Measurements from ENCODE around the gene NRXN3. TPM values are rescaled to one million over a fixed set of nuclear protein-coding genes. Genes with fewer than 3 reads are reported as not detected.

NRXN3 gene
- total and polyA plus RNA-seq, 4 donors = 0.07 to 1.2 (median 0.23) TPM

DNA sequence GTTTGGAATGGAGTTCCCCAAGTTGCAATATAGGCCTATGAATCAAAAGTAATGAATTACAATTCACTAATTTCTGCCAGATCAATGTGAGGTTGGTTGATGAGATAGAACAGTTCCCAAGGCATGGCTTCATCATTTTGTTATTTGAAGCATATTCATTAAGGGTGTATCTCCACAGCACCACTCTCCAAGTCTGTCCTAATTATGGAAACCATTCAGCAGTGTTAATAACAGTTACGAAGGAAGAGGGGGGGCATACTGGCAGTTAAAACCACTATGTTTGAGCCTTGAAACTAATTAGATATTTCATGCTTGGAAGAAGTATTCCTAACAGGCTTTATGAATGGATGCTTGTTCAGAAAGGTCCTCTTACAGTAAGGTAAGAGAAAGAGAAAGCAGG lies 1520.8 kb downstream of the NRXN3 start:
- WGBS = 91% methylated on average over 1 of the region's 1 CpG
- Histone ChIP-seq H3K27me3 (ENCODE audit: control insufficient read depth in 4 of 4, insufficient read depth in 4 of 4, low read length in 3 of 4) (no peaks in the 10 kb centered on the region), H3K4me1 (ENCODE audit: control insufficient read depth in 4 of 4, insufficient read depth in 4 of 4, low read length in 3 of 4) (no peaks in the 10 kb centered on the region), H3K4me3 (ENCODE audit: low read depth in 1 of 3, low read length in 3 of 3) (no peak overlapping the region), H3K9me3 (ENCODE audit: control insufficient read depth in 4 of 4, low read length in 3 of 4) (no peaks in the 10 kb centered on the region), H3K36me3 (ENCODE audit: control insufficient read depth in 4 of 4, insufficient read depth in 3 of 4, low read depth in 1 of 4, low read length in 3 of 4) (no peaks in the 10 kb centered on the region), H3K9ac (ENCODE audit: low read depth in 1 of 2, low read length in 2 of 2) (no peak overlapping the region), H3K27ac (ENCODE audit: low read depth in 1 of 2, low read length in 2 of 2) (no peak overlapping the region)
- TF ChIP-seq GABPA (IDR thresholded peaks at IDR 0.05 in 1 of 2, conservative IDR thresholded peaks at IDR 0.05 in 1 of 2) (no peak), FOXA1 (IDR thresholded peaks at IDR 0.05) (no peak), EGR1 (IDR thresholded peaks at IDR 0.05; ENCODE audit: low read depth in 2 of 2) (no peak), YY1 (IDR thresholded peaks at IDR 0.05) (no peak), RAD21 (IDR thresholded peaks at IDR 0.05) (no peak), REST (IDR thresholded peaks at IDR 0.05) (no peak), HNF4A (conservative IDR thresholded peaks at IDR 0.05) (no peak), SP1 (IDR thresholded peaks at IDR 0.05) (no peak), CTCF (IDR thresholded peaks at IDR 0.05; ENCODE audit: low read depth, low read length, missing input control) (no peak), ATF3 (IDR thresholded peaks at IDR 0.05) (no peak), MAX (IDR thresholded peaks at IDR 0.05) (no peak), NR2F2 (IDR thresholded peaks at IDR 0.05) (no peak), HNF4G (IDR thresholded peaks at IDR 0.05) (no peak)
- DNase-seq (ENCODE audit: low spot score) = no peak

DNA sequence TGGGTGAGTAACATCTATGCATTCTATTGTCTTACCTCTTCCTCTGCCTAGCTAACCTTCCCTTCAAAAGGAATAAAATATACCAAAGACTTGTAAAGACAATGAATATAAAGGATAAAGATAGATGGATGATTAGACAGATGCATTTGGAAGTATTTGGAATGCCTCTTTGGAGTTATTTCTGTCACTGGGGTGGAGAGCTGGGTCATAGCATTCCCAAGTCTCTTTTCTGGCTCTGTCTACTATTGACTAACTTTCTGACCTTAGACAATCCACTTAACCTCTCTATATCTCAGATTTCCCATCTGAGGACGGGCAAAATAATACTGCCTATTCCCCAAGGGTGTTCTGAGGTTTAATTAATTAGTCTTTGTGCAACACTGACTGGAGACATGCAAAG lies 1523.8 kb downstream of the NRXN3 start:
- H3K9ac ChIP-seq (ENCODE audit: low read depth in 1 of 2, low read length in 2 of 2) = no peak overlapping the region
- no peaks in the 10 kb centered on the region for H3K9me3 ChIP-seq (ENCODE audit: control insufficient read depth in 4 of 4, low read length in 3 of 4)
- no peaks in the 10 kb centered on the region for H3K36me3 ChIP-seq (ENCODE audit: control insufficient read depth in 4 of 4, insufficient read depth in 3 of 4, low read depth in 1 of 4, low read length in 3 of 4)
- no peak overlapping the region for H3K27ac ChIP-seq (ENCODE audit: low read depth in 1 of 2, low read length in 2 of 2)
- H3K4me3 ChIP-seq (ENCODE audit: low read depth in 1 of 3, low read length in 3 of 3) = no peak overlapping the region
- WGBS = 30% methylated on average over 1 of the region's 1 CpG
- TF ChIP-seq REST (IDR thresholded peaks at IDR 0.05) = no peak
- H3K27me3 ChIP-seq (ENCODE audit: control insufficient read depth in 4 of 4, insufficient read depth in 4 of 4, low read length in 3 of 4) = no peaks in the 10 kb centered on the region
- no peak for DNase-seq (ENCODE audit: low spot score)
- no peaks in the 10 kb centered on the region for H3K4me1 ChIP-seq (ENCODE audit: control insufficient read depth in 4 of 4, insufficient read depth in 4 of 4, low read length in 3 of 4)
